GM23248 (cell line): ENCODE data around the gene TMEM164. TPM values are rescaled to one million over a fixed set of nuclear protein-coding genes. Genes with fewer than 3 reads are reported as not detected.
A peak's percentile ranks its signal among the peaks of the same experiment; 100 is the strongest.

Experiments used
- DNase-seq: peaks from one replicate; pipeline ENCODE4 v3.0.0-alpha.2; 2015
- H2AFZ ChIP-seq: fragments of 200-600 bp; sonication (generic); 2 replicates; pipeline ENCODE4 v1.6.1; 2016; ENCODE audit warnings: antibody characterized with exemption
- H3F3A ChIP-seq: fragments of 200-600 bp; sonication (generic); 2 replicates; pipeline ENCODE4 v1.6.1; 2016; ENCODE audit warnings: mild to moderate bottlenecking, antibody characterized with exemption, mixed run types; ENCODE audit not compliant: insufficient read depth
- H3K27ac ChIP-seq: fragments of 200-600 bp; sonication (generic); 2 replicates; pipeline ENCODE4 v1.5.1; 2016; ENCODE audit warnings: mild to moderate bottlenecking
- H3K27me3 ChIP-seq: fragments of 200-600 bp; sonication (generic); replicated peaks from 2 replicates; pipeline ENCODE4 v1.6.1; 2016; ENCODE audit warnings: mild to moderate bottlenecking; ENCODE audit not compliant: insufficient read depth
- H3K36me3 ChIP-seq: fragments of 200-600 bp; sonication (generic); 2 replicates; pipeline ENCODE4 v1.6.1; 2016; ENCODE audit warnings: low read depth, mild to moderate bottlenecking
- H3K4me1 ChIP-seq: fragments of 200-600 bp; sonication (generic); 2 replicates; pipeline ENCODE4 v1.6.1; 2016; ENCODE audit warnings: mild to moderate bottlenecking; ENCODE audit not compliant: insufficient read depth
- H3K4me2 ChIP-seq: fragments of 200-600 bp; sonication (generic); one replicate; pipeline ENCODE4 v1.6.1; 2016; ENCODE audit warnings: mild to moderate bottlenecking; ENCODE audit not compliant: unreplicated experiment
- H3K4me3 ChIP-seq: fragments of 200-600 bp; sonication (generic); 2 replicates; pipeline ENCODE4 v1.5.1; 2016; ENCODE audit warnings: mild to moderate bottlenecking
- H3K79me2 ChIP-seq: fragments of 200-600 bp; sonication (generic); 2 replicates; pipeline ENCODE4 v1.6.1; 2016; ENCODE audit warnings: mild to moderate bottlenecking; ENCODE audit not compliant: insufficient read depth
- H3K9ac ChIP-seq: fragments of 200-600 bp; sonication (generic); 2 replicates; pipeline ENCODE4 v1.6.1; 2016; ENCODE audit warnings: mild to moderate bottlenecking
- H3K9me2 ChIP-seq: fragments of 200-600 bp; sonication (generic); 2 replicates; pipeline ENCODE4 v1.6.1; 2016; ENCODE audit warnings: mixed run types, mild to moderate bottlenecking, moderate library complexity; ENCODE audit not compliant: insufficient read depth
- H3K9me3 ChIP-seq: fragments of 200-600 bp; sonication (generic); one replicate; pipeline ENCODE4 v1.6.1; 2017; ENCODE audit warnings: low read depth
- H4K20me1 ChIP-seq: fragments of 200-600 bp; sonication (generic); 2 replicates; pipeline ENCODE4 v1.6.0; 2016; ENCODE audit not compliant: insufficient read depth
- EZH2 ChIP-seq: fragments of 200-600 bp; sonication (generic); IDR thresholded peaks from 2 replicates; pipeline ENCODE4 v1.6.1; 2018; ENCODE audit warnings: antibody characterized with exemption, mild to moderate bottlenecking; ENCODE audit not compliant: insufficient read depth, poor library complexity, severe bottlenecking
- EZH2phosphoT487 ChIP-seq: fragments of 200-600 bp; sonication (generic); IDR thresholded peaks from 2 replicates; pipeline ENCODE4 v1.6.1; 2018; ENCODE audit warnings: antibody characterized with exemption, moderate library complexity, mild to moderate bottlenecking, low read depth; ENCODE audit not compliant: insufficient read depth
- WGBS, 2 experiments: methylation state at CpG; one replicate each; pipeline ENCODE4 v1.1.6; 2015 to 2017; ENCODE audit warnings: low lambda C conversion rate in 2 of 2, low coverage in 1 of 2; ENCODE audit errors: missing lambda C conversion rate in 2 of 2; 5-methylcytosine and 5-hydroxymethylcytosine counted together
- in situ Hi-C: fragments of 300-500 bp; cut with MboI; formaldehyde crosslinking; loops from 2 replicates; pipeline ENCODE4 v1.15.0; 2020
- polyA plus RNA-seq: library from polyadenylated mRNA; unstranded; fragments of >200 nt; fragmentation: Nextera tagmentation; extraction: Ambion mirVana; gene quantifications from 2 replicates; pipeline ENCODE4 v1.2.1, GENCODE V29; 2016
- total RNA-seq: library from RNA; depleted of rRNA; stranded (reverse); fragments of >200 nt; shearing (Covaris generic); gene quantifications from 2 replicates; pipeline ENCODE4 v1.2.3, GENCODE V29; 2014

The TMEM164 gene
- total and polyA plus RNA-seq, 2 experiments from 2014 or later, result 1.4 to 9.1 TPM

DNA sequence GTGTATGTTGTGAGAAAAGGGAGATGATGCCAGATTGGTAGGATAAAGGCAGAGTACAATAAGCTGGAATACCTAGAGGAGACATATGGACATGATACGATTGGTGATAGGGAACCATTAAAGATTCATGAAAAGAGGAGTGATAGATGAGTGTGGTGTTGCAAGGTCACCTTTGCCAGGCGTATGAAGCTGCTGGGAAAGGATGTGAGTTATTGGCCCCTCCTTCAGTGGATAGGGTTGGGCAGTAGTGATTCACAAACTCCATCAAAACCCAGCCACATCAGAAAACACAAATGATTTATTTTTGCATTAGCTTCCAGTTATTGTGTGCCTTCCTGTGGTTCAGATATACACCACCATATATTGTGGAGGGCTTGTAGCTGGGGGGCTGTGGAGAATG lies 34.3 kb downstream of the TMEM164 start:
- Histone ChIP-seq H3K9ac (no peak overlapping the region), H2AFZ (no peak overlapping the region), H3K9me2 (no peaks in the 10 kb centered on the region), H3K4me2 (no peak overlapping the region), H3K4me3 (no peak overlapping the region), H3K27me3 (no peaks in the 10 kb centered on the region), H3K79me2 (no peaks in the 10 kb centered on the region), H3K9me3 (no peaks in the 10 kb centered on the region), H3F3A (no peaks in the 10 kb centered on the region), H3K27ac (no peak overlapping the region), H3K36me3 (no peaks in the 10 kb centered on the region), H4K20me1 (no peaks in the 10 kb centered on the region), H3K4me1 (no peaks in the 10 kb centered on the region; the same call in 1 of the 2 replicates)
- in situ Hi-C loops, result no loop called here
- no peak for DNase-seq
- no peak for TF ChIP-seq EZH2
- TF ChIP-seq EZH2phosphoT487, result no peak
- 94 to 95% methylated on average over 2 of the region's 2 CpGs for WGBS, 2 experiments

DNA sequence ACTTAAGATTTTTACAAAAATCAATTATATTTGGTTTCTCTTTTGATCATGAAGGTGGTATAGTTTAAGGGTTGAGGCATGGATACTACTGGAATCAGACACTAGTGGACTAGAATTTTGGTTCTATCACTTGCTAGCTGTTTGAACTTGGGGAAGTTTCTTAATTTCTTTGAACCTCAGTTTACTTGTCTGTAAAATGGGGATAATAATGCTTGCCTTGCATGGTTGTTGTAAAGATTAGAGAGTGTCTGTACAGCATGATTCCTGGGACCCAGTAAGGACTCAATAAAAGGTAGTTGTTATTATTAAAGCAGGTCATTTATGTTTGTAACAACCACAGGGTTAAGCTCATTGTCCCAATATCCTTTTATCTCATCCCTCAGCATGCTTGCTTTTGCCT lies 36.0 kb downstream of the TMEM164 start:
- H3K4me3 ChIP-seq, result no peak overlapping the region
- in situ Hi-C loops, result no loop called here

DNA sequence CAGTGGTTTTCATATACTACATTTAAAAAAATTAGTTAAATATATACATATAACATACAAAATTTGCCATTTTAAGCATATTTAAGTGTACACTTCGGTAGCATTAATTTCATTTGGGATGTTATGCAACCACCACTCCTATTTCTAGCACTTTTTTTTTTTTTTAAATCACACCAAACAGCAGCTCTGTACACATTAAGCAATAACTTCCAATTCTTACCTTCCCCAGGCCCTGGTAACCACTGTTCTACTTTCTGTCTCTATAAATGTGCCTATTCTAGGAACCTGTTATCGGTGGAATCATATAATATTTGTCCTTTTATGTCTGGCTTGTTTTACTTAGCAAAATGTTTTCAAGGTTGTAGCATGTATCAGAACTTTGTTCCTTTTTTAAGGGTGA lies 39.1 kb downstream of the TMEM164 start:
- Histone ChIP-seq H2AFZ (no peak overlapping the region), H3K9me3 (no peaks in the 10 kb centered on the region), H3K36me3 (no peaks in the 10 kb centered on the region), H3K4me3 (no peak overlapping the region), H3K9ac (no peak overlapping the region), H3F3A (no peaks in the 10 kb centered on the region), H3K4me2 (no peak overlapping the region), H3K9me2 (no peaks in the 10 kb centered on the region), H3K27me3 (no peaks in the 10 kb centered on the region), H4K20me1 (no peaks in the 10 kb centered on the region), H3K4me1 (no peaks in the 10 kb centered on the region; the same call in 1 of the 2 replicates), H3K27ac (no peak overlapping the region), H3K79me2 (no peaks in the 10 kb centered on the region)
- 69 to 73% methylated on average over 2 of the region's 2 CpGs for WGBS, 2 experiments
- no peak for DNase-seq
- no peak for TF ChIP-seq EZH2
- no peak for TF ChIP-seq EZH2phosphoT487
- in situ Hi-C loops, result no loop called here

More for the DNA sequence above, 36.0 kb downstream of the TMEM164 start:
- H3K79me2 ChIP-seq, result no peaks in the 10 kb centered on the region
- TF ChIP-seq EZH2phosphoT487 (no peak), EZH2 (no peak)
- H3K27ac ChIP-seq, result no peak overlapping the region
- H3K4me2 ChIP-seq, result no peak overlapping the region
- no peaks in the 10 kb centered on the region; the same call in 1 of the 2 replicates for H3K4me1 ChIP-seq
- no peaks in the 10 kb centered on the region for H3F3A ChIP-seq
- no peaks in the 10 kb centered on the region for H3K9me2 ChIP-seq
- no peak for DNase-seq
- H3K36me3 ChIP-seq, result no peaks in the 10 kb centered on the region
- H3K27me3 ChIP-seq, result no peaks in the 10 kb centered on the region
- no peak overlapping the region for H2AFZ ChIP-seq
- no peaks in the 10 kb centered on the region for H4K20me1 ChIP-seq
- no peak overlapping the region for H3K9ac ChIP-seq
- H3K9me3 ChIP-seq, result no peaks in the 10 kb centered on the region

DNA sequence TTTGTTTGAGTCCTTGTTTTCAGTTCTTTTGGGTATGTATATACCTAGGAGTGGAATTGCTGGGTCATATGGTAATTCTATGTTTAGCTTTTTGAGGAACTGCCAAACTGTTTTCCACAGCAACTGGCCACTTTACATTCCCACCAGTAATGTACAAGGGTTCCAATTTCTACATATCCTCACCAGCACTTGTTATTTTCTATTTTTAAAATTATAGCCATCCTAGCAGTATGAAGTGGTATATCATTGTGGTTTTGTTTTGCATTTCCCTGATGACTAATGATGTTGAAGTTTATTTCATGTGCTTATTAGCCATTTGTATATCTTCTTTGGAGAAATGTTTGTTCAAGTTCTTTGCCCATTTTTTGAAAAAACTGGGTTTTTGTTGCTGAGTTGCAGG lies 39.6 kb downstream of the TMEM164 start:
- Histone ChIP-seq H3K9me3 (no peaks in the 10 kb centered on the region), H4K20me1 (no peaks in the 10 kb centered on the region), H3K4me1 (no peaks in the 10 kb centered on the region; the same call in 1 of the 2 replicates), H3K9ac (no peak overlapping the region), H3K9me2 (no peaks in the 10 kb centered on the region), H3K27me3 (no peaks in the 10 kb centered on the region), H3K36me3 (no peaks in the 10 kb centered on the region), H3K4me3 (no peak overlapping the region), H3K79me2 (no peaks in the 10 kb centered on the region), H2AFZ (no peak overlapping the region), H3F3A (no peaks in the 10 kb centered on the region), H3K4me2 (no peak overlapping the region), H3K27ac (no peak overlapping the region)
- DNase-seq, result peak; percentile 9
- in situ Hi-C loops, result no loop called here
- TF ChIP-seq EZH2phosphoT487 (no peak), EZH2 (no peak)

DNA sequence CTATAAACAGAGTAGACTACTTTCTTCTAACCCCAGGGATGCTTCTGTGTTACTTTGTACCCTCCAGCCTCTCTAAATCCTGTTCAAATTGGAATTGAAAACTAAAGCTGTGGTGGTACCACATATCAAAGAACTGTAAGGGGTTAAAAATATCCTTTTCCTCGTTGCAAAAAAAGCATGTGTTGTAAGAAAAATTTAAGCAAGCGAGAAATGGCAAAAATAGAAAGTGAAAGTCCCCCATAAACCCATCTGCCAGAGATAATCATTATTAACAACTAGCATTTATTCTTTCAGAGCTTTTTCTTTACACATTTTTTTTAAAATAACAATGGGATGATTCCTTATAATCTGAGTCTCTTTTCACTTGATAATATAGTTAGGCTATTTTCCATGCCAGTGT lies 40.6 kb downstream of the TMEM164 start:
- no peak overlapping the region for H3K27ac ChIP-seq
- no peak overlapping the region for H3K4me2 ChIP-seq
- 34 to 50% methylated on average over 2 of the region's 2 CpGs for WGBS, 2 experiments
- DNase-seq, result no peak
- H3K9me2 ChIP-seq, result no peaks in the 10 kb centered on the region
- no peaks in the 10 kb centered on the region for H3K36me3 ChIP-seq
- no peaks in the 10 kb centered on the region for H4K20me1 ChIP-seq
- TF ChIP-seq EZH2phosphoT487 (no peak), EZH2 (no peak)
- no peak overlapping the region for H3K4me3 ChIP-seq
- H3K9ac ChIP-seq, result no peak overlapping the region
- no peak overlapping the region for H2AFZ ChIP-seq
- no peaks in the 10 kb centered on the region for H3K79me2 ChIP-seq
- H3K9me3 ChIP-seq, result no peaks in the 10 kb centered on the region
- no peaks in the 10 kb centered on the region for H3F3A ChIP-seq
- no peaks in the 10 kb centered on the region; the same call in 1 of the 2 replicates for H3K4me1 ChIP-seq
- no peaks in the 10 kb centered on the region for H3K27me3 ChIP-seq
- in situ Hi-C loops, result no loop called here
